ENCODE measurements around the gene COPS4.
"Not testable (repeated sequence)": the region's sequence is repeated elsewhere in the genome, so short reads cannot be mapped to it uniquely, and the experiment has no call there.

The COPS4 gene

DNA sequence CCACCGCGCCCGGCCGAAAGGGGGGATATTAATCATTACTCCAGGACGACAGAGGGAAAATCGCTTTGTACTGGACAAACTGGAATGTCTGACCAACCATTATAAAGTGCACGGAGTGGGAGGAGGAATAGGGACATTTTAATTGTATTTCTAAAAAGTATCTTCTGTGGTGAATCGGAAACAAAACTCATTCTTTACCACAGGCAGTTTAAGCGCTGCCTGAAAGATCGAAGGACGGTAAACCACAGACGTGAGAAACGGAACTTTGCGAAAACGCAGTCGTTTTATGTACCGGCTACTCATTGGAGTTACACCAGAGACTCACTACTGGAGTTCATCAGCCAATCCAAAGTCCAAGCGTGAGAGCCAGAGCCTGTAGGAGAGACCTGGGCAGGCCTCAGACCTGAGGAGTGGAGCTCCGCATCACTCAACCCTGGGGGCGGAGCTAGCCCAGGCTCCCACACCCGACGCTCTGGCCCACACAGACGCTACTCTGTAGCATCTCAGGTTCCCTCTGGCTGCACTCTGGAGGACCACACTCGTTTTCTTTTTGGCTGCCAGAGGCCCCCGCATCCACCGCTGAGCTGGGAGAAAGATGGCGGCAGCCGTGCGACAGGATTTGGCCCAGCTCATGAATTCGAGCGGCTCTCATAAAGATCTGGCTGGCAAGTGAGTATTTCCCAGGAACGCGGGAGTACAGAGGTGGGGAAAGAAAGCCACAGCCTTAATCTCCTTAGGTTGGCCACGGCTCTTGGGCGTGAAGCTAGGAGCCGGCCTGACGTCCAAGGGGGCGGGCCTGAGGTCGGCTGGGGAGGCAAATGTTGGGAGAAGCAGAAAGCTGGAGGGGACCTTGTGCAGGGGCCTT lies at the start of gene COPS4:
Gene COPS4, plus strand, starts transcription at position 554 of the 865 bp plus-strand sequence. Its CDS starts 42 bp downstream, at position 596.
- DNase-seq (ENCODE audit: low read depth), result peak; percentile 91

DNA sequence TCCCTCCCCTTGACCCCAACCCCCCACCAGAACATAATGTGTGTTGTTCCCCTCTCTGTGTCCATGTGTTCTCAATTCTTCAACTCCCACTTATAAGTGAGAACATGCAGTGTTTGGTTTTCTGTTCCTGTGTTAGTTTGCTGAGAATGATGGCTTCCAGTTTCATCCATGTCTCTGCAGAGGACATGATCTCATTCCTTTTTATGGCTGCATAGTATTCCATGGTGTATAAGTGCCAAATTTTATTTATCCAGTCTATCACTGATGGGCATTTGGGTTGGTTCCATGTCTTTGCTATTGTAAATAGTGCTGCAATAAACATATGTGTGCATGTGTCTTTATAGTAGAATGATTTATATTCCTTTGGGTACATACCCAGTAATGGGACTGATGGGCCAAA lies 47.5 kb upstream of the COPS4 start:
- not testable (repeated sequence) for DNase-seq (ENCODE audit: low read depth)

- no peak for DNase-seq (ENCODE audit: low read depth)
Measured at GRCh38 chr4:82988323-82988832, 46.6 kb upstream of the COPS4 start.

GRCh38 chr4:82989575-82990429 lies 45.2 kb upstream of the COPS4 start:
- DNase-seq (ENCODE audit: low read depth), result no peak

GRCh38 chr4:82994834-82995233 lies 40.1 kb upstream of the COPS4 start:
- DNase-seq (ENCODE audit: low read depth), result no peak

DNA sequence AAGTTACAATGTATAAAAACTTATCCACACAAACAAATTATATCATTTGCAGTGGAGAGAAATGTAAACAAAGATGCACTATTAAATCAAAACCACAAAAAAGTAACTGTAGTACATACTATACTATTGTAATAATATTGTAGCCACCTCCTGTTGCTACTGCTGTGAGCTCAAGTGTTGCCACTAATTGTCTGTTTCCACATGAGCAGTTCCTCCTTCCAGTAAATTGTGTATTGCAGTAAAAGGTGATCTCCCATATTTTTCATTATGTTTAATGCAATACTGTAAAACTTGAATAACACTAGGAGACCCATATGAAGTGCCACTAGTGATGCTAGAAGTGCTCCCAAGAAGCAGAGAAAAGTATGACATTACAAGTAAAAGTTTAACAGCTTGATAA lies 36.1 kb upstream of the COPS4 start:
- DNase-seq (ENCODE audit: low read depth), result no peak

- DNase-seq (ENCODE audit: low read depth), result no peak
Measured at GRCh38 chr4:83002329-83002728, 32.7 kb upstream of the COPS4 start.

GRCh38 chr4:83003044-83003791 lies 31.8 kb upstream of the COPS4 start:
- not testable (repeated sequence) for DNase-seq (ENCODE audit: low read depth)

- no peak for DNase-seq (ENCODE audit: low read depth)
Measured at GRCh38 chr4:83009529-83009928, 25.5 kb upstream of the COPS4 start.

DNA sequence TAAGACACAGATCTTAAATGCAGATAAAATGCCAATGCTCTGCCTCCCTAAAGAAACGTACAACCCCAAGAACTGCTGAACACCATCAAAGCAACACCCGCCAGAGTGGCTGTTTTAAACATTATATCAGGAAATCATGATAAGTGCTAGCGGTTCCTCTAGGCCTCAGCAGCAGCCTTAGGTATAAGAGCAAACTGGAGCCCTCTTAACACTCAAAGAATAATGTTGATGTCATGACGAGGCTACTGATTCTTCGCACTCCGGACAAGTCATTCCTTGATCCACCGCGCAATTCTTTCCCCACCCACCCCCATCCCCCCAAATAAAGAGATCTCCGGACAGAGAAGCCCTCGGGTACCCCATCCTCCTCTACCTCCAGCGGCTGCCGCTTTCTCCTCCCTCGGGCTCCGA lies 24.9 kb upstream of the COPS4 start:
- DNase-seq (ENCODE audit: low read depth), result no peak

DNA sequence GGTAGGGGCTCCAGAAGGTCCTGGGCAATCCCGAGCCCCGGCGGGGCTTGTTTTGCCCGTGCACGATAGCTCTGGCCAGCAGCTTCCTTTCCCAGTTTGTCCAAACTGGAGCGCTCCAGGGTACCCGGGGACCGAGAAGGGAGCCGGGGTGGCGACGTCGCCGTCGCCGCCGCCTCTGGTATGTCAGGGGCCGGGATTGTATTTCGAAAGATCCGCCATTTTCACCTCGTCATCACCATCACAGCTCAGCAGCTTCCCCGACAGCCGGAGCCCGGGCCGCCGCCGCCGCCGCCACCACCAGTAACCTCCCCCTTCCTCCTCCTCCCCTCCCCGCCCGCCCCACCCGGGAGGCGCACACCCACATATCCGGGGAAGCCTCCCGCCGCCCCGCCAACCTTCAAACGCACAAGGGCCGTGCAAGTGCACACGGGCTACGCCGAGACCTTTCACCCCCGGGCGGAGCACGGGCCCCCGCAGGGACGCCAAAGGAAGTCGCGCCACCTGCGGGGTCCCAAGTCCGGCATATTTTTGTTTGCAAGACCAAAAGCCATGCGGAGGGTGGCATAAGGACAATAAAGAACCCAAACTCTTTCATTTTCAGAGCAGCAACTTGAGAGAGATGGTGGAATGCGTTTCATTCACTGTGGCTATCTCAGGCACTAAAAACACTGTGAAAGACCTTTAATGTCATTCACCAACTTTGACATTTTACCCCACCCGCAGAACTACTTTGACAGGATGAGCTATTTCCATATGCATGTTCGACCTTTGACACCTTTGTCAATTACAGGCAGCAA lies 24.3 kb upstream of the COPS4 start, which contains the start of gene LIN54:
Gene LIN54, minus strand, starts transcription at position 302 of the 797 bp plus-strand sequence. CDS start 25,979 bp downstream, outside the sequence.
- DNase-seq (ENCODE audit: low read depth), result peak; percentile 83

DNA sequence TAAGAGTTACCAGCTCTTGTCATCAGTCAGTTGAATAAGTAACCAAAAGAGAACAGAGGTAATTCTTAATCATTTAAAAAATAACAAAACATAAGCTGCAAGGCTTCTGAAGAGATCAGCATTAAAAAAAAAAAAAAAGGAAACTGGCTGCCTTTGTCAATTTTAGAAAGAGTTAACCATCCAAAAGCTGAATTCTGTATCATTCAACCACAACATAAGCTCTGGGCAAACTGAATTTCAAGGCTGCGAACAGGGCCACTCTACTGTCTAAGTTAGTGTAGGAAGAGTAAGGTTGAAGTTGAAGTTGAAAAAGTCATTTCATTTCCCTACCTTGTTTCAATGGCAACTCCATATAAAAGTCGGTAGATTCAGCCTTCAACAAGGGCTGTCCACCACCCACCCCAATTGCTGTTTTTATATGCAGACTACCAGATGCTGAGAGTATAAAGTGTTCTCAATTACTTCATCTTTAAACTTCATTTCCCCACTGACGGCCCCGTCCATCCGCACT lies 23.2 kb upstream of the COPS4 start:
- DNase-seq (ENCODE audit: low read depth), result no peak

GRCh38 chr4:83012200-83012686 lies 22.7 kb upstream of the COPS4 start:
- peak; percentile 1 for DNase-seq (ENCODE audit: low read depth)

DNA sequence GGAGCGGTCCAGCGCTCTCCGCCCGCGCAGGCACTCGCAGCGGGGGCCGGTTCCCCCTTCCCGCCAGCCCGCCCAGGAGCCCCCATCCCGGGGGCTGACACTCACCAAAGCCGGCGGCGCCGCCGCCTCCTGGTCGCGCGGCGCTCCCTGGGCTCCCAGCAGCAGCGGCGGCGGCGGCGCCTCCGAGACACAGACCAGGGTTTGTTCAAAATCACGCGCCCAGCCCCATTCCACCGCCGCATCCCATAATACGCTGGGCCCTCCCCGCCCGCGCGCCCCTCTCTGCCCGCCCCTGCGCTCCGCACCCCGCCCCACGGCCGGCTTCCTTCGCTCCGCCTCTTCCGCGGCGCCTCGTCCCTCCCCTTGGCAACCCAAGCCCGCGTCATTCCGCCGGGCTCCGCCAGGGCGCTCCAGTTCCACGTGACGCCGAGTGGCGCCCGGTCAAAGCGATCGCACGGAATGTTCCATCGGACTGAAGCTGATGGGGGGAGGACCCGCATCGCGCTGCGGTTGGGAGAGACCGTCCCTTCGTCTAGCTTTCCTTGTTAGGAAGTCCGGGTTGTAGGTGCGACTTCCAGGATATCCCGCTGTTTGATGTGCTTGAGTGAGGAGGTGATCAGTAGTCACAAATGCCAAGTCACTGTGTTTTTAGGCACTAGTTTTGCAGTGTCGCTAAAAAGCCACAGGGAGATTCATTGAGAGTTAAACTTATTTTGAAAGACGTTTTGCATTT lies 22.1 kb upstream of the COPS4 start:
- peak; percentile 96 for DNase-seq (ENCODE audit: low read depth)

- no peak for DNase-seq (ENCODE audit: low read depth)
Measured at GRCh38 chr4:83013420-83013867, 21.5 kb upstream of the COPS4 start.

- no peak for DNase-seq (ENCODE audit: low read depth)
Measured at GRCh38 chr4:83013902-83014301, 21.1 kb upstream of the COPS4 start.

- DNase-seq (ENCODE audit: low read depth), result no peak
Measured at GRCh38 chr4:83019794-83020494, 15.0 kb upstream of the COPS4 start.

- DNase-seq (ENCODE audit: low read depth), result no peak
Measured at GRCh38 chr4:83022724-83023450, 12.1 kb upstream of the COPS4 start.
